GOT3 (cell line): ENCODE measurements around the gene PTEN.

ENCODE experiments used
- DNase-seq: peaks from one replicate; lab custom pipeline; 2025; ENCODE audit warnings: mixed read lengths; lab: John Stamatoyannopoulos, UW

Gene PTEN

DNA sequence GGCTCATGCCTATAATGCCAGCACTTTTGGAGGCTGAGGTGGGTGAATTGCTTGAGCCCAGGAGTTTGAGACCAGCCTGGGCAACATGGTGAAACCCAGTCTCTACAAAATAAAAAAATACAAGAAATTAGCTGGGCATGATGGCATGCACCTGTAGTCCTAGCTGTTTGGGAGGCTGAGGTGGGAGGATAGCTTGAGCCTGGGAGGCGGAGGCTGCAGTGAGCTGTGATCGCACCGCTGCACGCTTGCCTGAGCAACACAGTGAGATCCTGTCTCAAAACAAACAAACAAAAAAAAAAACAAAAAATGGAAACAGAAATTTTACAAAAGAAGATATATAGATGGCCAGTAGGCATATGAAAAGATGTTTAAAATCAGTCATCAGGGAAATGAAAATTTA is 57.1 kb downstream of the PTEN start:
- no peak for DNase-seq

DNA sequence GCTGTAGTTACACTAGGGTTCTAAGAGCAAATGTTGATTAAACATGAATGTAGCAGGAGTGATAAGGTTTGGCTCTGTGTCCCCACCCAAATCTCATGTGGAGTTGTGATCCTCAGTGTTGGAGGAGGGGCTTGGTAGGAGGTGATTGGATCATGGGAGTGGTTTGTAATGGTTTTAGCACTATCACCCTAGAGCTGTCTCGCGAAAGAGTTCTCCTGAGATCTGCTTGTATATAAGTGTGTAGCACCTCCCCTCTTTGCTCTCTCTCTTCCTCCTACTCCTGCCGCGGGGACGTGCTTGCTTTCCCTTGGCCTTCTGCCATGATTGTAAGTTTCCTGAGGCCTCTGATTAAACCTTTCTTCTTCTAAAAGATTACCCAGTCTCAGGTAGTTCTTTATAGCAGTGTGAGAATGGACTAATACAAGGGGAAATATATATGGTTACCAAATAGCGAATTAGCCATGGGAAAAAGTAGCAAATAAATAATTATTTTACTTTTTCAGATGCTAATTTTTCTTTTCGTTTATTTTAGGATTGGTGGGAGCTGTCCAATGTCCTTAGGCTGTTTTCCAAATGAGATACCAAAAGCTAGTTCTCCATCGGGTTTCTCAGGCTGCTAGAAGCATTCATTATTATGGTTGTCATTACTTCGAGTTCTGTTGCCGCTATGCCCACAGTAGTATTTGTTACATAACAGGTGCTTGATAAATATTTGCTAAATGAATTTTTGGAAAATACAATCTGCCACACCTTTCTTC is 58.7 kb downstream of the PTEN start:
- DNase-seq: no peak

DNA sequence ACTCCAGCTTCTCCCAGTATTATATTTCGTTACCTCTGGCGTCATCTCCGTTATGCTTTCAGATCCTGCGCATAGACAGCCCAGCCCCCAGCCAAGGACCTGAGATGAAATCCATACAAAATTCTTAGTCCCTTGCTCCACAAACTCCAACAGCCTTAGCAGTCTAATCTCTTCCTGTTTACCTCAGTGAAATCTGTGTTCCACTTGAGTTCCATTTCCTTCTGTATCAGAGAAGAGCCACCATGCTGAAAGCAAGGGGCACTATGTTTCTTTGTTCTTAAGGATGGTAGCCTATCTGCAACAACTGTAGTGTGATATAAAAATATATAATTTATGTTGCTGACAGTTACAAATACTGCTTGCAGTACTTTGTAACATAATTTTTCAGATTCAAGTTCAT is 59.8 kb downstream of the PTEN start:
- DNase-seq: no peak

DNA sequence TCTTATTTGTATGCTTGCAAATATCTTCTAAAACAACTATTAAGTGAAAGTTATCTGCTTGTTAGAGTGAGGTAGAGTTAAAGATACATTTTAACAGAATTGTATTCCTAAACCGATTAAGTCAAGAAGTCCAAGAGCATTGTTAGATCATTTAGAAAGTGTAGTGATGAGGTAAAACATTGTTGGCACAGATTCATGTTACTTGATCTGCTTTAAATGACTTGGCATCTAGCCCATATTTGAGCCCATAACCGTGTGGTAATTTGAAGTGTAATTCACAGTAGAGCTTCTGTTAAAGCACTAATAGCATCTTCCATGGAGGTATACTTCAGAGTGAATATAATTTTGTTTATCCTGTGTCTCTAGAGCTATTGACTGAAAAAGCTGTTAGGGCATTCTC is 62.1 kb downstream of the PTEN start:
- no peak for DNase-seq

DNA sequence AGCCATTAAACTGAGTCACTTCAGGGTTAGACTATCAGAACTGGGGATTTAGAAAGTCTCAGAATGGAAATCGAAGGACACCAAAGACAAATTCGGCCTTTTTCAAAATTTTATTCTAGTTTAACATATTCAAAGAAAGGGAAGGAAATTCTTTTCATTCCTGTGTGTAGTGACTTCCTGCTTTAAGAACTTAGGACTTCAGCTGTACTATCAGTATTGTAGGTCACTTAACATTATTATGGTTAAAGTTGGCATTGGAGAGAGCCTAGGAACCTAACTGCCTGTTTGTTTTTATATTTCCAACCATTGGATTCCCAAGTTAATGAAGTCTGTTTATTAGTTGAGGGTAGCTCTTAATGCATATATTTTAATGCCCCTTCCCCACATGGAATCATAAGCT is 63.7 kb downstream of the PTEN start:
- DNase-seq: no peak

DNA sequence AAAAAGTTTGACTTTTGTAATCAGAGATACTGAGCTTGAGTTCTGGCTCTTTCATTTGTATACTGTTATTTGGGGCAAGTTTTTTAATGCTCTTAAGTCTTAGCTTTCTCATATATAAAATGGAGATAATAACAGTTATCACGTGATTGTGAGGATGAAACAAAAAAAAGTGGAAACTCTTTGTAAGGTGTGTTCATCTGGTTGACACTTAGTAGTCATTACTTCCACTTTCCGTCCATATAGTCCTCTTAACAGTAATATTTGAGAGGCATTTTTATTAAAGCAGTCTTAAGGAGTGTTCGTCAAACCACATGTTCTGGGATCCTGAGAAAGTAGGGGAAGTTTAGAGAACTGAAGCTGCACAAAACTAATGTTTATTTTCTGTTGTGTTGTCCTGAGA is 65.6 kb downstream of the PTEN start:
- no peak for DNase-seq

DNA sequence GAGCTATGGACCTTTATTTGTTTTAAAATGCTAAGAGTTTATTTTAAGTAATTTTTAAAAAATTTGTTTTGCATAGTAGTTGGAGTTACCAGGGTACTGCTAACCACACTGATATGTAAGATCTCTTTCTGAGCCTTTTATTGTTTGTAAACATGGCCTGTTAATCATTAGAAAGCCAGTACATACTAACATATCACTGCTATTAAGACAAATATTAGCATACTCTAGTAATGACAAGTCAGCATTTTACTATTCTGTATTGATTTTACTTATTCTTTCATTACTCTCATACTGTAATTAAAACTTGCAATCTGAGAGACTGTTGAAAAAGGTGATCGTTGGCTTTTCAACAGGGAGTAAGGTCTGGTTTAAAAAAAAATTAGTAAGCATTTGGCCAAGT is 66.7 kb downstream of the PTEN start:
- no peak for DNase-seq

DNA sequence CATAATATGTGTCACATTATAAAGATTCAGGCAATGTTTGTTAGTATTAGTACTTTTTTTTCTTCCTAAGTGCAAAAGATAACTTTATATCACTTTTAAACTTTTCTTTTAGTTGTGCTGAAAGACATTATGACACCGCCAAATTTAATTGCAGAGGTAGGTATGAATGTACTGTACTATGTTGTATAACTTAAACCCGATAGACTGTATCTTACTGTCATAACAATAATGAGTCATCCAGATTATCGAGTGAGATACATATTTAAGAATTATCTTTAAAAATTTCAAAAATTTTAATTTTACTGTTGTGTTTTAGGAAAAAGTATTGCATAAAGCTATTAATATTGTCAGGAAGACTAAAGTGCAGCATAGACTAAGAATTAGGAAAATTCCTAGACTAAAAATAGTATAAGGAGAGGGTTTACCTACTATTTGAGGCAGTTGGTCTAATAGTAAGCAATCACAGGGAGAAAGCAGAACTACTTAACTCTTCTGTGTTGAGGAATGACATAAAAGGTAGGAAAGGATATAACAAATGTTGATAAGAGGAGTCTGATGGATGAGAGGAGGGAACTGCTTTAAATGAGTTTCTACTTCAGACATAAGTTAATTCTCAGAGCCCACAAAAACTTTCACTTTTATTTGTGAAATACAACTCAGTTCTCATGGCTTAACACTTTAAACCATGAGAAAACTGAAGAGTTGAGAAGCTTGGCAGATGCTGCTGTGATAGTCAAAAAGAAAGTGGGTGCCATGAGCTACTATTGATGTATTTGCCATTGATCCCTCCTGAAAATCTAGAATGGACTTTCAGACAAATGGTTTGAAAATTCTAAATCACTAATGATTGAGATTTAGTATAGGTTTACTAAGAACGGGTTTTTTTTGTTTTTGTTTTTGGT is 67.8 kb downstream of the PTEN start:
- DNase-seq: no peak

DNA sequence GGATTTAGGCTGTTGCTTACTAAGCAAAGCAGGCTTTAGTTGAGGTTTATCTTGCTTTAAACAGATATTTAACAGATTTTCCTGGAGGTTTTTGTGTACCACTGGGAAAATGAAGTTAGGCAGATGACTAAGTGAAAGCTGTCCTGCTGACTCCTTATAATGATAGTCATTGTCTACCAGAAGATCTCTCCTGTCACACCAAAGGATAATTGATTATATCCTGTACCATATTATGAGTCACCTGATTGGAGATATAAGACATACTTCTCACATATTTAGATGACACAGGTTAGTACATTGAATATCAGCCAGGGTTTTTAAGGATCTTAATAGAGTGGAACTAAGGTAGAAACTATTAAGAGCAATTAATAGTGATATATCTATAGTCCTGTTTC is 68.4 kb downstream of the PTEN start:
- no peak for DNase-seq

DNA sequence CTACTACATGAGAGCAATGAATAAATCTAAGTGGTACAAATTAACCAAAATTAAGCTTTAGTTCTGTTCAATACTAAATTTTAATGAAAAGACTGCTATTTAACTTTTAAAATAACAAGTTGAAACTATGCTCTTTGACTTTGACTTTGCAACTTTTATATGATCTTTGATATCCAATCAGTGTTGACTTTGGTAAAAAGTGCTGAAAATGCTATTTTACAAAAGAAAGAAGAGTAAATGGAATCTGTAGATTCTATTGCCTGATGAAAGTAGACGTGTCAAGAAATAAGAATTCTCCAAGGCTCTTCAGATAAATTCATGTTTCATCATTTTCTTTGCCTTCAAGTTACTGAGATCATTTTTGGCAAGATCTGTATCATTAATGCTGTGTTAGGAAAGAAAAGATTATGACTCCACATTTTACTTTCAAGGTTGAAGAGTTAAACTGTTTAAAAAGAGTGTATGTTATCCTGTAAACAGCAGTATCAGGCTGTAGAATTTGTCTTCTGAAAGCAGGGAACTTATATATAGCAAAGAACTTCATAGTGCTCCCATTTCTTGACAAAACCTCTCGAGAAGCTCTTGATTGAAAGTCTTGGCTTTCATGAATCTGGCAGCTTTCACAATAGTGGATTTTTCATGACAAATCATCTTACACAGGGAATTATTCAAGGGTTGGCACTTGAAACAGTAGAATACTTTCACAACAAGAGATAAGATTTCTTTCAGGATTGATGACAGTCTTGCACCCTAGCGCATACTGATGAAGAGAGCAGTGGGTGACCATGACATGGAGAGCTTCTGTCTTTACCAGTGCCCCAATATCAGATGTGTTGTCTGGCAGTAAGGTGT is 72.1 kb downstream of the PTEN start:
- no peak for DNase-seq

DNA sequence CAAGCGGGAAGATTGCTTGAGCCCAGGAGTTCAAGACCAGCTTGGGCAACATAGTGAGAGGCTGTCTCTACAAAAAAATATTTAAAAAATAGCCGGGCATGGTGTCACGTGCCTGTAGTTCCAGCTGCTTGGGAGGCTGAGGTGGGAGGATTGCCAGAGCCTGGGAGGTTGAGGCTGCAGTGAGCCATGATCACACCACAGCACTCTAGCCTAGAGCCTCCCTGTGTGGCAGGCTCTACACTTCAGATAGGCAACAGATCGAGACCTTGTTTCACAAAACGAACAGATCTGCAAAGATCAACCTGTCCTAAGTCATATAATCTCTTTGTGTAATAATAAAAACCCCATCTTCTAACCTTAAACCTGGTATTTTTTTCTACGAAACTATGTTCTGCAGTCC is 76.8 kb downstream of the PTEN start:
- no peak for DNase-seq

DNA sequence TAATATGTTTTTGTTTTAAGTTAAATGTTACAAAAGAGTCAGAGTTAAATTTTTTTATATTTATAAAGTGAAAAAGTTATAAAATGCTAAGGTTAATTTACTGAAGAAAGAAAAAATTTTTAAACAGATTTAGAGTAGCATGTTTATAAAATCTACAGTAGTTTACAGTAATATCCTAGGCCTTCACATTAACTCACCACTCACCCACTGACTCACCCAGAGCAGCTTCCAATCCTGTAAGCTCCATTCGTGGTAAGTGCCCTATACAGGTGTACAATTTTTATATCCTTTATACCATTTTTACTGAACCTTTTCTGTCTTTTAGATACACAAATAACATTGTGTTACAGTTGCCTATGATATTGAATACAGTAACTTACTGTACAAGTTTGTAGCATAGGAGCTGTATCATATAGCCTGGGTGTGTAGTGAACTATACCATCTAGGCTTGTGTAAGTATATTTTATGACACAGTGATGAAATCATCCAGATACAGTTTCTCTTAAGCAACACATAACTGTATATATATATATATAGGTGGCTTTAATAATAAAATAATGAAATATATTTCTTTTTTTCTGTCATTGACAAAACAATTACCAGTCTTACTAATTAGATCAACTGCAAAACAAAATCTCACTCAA is 79.6 kb downstream of the PTEN start:
- DNase-seq: no peak

DNA sequence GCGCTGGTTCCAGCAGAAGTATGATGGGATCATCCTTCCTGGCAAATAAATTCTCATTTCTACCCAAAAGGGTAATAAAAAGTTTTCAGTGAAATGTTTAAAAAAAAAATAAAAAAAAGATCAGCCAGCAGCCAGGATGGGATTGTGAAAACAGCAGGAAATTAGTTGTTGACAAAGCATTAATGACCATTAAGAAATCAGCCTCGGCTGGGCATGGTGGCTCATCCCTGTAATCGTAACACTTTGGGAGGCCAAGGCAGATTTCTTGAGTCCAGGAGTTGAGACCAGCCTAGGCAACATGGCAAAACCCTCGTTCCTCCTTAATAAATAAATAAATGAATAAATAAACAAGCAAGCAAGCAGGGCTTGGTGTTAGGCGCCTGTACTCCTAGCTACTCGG is 82.6 kb downstream of the PTEN start:
- DNase-seq: no peak

DNA sequence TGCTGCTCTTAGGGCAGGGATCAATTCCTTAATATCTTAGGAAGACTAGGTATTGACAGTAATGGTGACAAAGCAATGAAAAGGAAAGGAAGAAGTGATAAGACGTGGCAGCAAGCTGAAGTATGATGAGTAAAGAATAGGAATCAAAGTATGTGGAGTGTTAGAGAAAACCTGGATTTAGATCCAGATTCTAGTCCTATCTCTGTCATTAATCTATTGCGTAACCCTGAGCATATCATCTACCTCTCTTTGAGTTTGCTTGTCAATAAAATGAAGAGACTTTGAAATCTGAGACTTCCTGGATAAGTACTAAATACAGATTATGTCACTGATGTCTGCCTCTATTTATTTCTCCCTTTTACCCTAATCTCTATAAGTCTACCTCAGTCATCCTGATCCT is 89.2 kb downstream of the PTEN start:
- DNase-seq: no peak

DNA sequence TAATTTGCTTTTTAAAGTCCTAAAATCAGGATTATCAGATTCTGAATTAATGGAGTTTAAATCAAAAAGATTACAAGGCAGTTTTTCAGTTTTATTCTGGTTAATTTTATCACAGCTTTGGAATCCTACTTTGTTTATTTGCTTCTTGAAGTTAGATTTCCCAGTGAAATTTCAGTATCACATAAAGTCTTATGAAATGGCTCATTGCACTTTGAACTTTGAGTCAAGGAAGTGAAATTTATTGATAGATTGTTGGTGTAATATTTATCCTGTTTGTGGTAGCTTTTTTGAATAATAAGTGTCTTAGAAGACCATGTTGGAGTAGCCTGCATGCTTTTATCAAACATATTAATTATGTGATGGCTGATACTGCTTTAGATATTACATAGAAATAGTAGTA is 92.6 kb downstream of the PTEN start:
- no peak for DNase-seq

DNA sequence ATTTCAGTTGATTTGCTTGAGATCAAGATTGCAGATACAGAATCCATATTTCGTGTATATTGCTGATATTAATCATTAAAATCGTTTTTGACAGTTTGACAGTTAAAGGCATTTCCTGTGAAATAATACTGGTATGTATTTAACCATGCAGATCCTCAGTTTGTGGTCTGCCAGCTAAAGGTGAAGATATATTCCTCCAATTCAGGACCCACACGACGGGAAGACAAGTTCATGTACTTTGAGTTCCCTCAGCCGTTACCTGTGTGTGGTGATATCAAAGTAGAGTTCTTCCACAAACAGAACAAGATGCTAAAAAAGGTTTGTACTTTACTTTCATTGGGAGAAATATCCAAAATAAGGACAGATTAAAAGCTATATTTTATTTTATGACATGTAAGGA is 94.3 kb downstream of the PTEN start:
- no peak for DNase-seq

DNA sequence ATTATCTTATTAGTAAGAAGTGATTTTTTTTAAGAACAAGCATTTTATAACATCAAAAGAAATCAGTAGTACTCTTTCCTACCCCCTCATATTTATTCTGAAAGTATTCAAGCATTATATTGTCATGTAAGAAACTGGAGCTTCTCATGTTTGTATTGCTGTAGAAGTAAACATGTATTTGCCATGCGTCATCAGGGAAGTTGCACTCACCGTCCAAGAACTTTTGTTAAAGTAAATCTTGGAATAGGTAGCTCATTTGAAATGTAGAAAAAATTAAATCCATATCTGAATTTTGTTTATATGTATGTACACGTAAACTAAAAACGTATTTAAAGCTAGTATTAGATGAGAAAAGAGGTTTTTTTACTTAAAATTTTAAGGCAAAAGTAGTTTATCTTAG is 96.8 kb downstream of the PTEN start:
- no peak for DNase-seq

DNA sequence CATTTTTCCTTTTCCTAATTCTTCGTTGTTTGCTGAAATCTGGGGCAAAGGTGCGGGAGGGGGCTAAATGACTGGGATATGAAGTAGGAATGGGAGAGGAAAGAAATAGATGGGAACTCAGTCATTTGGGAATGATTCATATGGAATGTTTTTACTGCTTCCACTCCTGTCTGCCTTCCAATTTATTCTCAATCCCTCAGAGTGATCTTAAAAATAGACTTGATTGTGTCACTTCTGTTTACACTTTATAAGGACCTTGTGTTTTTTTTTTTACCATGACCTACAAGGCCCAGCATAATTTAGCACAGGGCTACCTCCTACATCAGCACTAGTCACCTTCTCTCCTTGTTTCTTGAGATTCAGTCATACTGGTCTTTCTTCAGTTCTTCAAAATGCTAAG is 97.9 kb downstream of the PTEN start:
- DNase-seq: no peak

DNA sequence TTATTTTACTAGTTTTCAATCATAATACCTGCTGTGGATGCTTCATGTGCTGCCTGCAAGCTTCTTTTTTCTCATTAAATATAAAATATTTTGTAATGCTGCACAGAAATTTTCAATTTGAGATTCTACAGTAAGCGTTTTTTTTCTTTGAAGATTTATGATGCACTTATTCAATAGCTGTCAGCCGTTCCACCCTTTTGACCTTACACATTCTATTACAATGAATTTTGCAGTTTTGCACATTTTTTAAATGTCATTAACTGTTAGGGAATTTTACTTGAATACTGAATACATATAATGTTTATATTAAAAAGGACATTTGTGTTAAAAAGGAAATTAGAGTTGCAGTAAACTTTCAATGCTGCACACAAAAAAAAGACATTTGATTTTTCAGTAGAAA is 103.0 kb downstream of the PTEN start:
- DNase-seq: no peak

DNA sequence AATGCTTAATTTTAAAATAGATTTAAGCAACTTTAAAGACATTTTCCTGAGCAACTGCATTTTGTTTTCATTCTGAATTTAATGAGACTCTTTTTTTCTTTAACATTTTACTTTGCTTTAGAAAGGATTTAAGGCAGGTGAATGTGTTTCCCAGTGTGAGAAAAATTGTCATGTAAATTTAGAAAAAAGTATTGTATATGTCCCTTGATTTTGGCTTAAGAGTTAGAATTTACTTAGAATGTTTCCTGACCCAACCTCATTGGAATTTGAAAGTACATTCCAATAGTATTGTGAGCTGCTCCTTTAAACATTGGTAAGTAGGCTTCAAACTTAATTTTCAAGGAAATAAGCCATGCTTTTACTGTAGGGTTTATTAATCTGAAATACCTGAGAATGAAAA is 110.2 kb downstream of the PTEN start:
- no peak for DNase-seq

DNA sequence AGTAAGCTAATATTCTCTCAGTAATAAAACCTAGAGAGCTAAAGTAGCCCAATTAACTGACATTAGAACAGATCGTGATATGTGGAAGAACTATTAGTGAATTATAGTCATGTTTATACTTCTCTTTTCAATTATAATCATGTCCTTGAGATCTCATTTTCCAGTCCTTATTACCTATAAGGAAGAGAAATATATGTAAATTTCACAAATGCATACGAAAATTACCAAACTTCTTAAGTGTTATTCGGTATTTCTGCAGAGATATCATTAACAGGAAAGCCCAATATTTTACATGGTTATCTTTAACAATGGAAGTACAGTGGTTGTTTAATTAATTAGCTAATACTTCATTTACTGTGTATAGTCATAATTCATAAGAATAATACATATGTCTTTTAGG is 110.7 kb downstream of the PTEN start:
- DNase-seq: no peak

DNA sequence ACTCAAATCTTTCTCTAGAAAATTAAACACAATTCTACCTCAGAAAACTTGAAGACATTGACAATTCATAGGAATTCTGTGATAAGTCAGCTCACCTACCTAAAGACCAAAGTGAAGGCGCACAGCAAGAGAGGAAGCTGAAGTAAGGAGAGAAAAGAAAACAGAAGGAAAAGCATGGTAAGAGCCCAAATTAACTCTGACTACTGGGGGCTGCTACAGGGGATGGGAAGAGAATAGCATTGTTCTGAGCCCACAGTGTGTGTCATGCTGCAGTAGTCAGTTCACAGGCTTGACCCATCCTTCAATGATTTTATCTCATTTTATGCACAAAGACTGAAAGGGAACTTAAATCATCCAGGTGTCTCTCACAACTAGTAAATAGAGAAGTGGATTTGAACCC is 111.3 kb downstream of the PTEN start:
- no peak for DNase-seq
